HG03159 (cell line): ENCODE results near the gene ATP1A4.

Source experiments
- ATAC-seq: cut with Tn5 transposase; IDR thresholded peaks from one replicate; pipeline ENCODE4 v1.9.1; 2021; ENCODE audit warnings: mild to moderate bottlenecking, moderate library complexity; ENCODE audit not compliant: unreplicated experiment

ATP1A4 gene

DNA sequence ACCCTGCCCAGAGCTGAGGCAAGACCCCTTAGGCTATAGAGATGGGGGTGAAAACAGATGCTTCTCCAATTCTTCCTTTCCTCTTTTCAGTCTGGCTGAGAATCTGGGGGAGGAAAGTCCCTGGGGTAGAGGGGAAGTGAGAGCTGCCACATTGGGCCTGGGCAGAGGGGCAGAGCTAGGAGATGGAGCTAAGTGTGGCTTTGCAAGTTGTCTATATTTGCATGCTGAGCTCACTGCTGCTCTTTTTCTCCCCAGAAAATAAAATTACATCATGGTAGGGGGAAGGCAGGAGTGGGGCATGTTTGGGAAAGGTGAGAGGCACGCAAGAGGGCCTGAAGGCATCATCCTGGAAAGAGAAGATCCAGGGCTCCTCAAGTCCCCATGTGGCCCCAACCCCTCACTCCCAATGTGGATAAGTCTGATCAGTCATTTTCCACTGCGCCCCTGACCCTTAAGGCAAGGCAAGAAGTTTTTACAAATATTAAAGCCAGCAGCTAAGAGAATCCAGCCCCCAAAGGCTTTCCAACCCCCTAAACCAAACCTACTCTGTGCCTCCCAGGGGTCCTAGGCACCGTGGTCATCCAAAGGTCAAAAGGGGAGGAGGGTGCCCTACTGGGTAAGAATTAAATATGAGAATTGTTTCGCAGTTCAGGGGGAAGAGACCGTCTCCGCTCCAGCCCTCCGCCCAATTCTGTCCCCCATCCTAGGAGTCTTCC, 53.3 kb downstream of the ATP1A4 start:
- peak; percentile 60 for ATAC-seq

DNA sequence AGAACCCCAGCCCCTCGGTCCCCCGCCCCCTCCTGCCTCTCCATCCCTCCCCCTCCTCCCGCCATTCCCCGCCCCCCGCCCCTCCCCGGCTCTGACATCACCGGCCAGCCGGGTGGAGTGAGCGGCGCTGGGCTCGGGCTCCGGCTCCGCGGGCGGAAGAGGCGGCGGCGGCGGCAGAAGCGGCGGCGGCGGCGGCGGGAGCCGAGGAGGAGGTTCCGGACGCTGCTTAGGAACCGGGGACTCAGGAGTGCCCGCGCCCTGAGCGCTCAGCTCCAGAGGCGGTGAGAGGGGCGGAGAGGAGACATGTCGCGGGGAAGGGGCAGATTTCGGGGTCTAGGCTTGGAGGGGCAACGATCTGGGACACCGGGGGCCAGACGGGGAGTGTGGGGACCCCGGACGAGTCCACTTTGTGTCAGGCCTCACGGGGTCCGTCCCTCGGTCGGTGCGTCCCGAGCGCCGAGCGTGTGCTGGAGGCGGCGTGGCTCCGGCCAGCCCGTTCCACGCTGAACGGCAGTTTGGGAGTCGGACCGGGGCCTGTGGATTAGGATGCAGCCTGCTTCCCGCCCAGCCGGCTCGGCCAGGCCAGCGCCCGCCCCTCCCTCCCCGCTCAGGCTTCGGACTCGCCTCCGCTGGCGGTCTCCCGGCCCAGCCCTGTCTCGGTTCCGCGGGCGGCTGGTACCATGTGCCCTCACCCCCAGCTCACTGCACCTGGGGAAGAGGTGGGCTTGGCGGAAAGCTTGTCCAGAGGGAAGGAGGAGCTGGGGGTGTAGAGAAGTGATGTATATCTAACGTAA, 54.0 kb downstream of the ATP1A4 start, which contains the start of gene PEA15:
TSS of gene PEA15 (plus strand) at position 143 of the 794 bp plus-strand sequence. CDS start 6,161 bp downstream, outside the sequence.
- peak; percentile 47 for ATAC-seq

GRCh38 chr1:160206036-160206389, 54.6 kb downstream of the ATP1A4 start:
- ATAC-seq, result peak; percentile 38

DNA sequence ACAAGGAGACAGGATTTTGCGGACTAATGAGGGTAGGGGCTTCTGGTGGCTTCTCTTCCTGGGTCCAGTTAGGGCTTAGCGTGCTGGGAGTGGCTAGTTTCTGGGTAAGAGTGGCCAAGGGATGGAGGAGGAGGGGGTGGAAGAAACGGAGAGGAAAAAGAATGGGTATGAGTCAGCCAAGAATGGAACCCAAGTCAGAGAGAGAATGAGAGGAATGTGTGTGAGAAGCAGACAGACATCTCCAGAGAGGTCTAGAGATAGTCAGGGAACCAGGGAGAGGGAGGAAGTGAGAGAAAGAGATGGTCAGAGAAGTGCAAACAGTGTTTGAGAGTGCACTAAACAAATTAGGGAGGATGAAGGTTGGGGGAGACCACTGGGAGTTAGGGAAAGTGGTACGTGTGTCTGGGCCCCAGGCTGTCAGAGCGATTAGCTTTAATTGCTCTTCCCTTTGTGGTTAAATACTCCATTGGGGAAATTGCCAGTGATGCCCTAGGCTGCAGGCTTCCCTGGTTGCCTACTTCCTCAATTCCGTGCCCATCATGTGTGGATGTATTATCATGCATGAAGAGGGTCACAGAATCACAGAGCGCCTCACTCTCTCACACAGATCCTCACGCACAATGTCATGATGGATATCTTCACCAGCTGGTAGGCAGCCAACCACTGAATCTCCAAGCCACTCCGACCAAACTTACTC, 55.2 kb downstream of the ATP1A4 start:
- no peak for ATAC-seq

GRCh38 chr1:160207118-160207650, 55.8 kb downstream of the ATP1A4 start:
- no peak for ATAC-seq

DNA sequence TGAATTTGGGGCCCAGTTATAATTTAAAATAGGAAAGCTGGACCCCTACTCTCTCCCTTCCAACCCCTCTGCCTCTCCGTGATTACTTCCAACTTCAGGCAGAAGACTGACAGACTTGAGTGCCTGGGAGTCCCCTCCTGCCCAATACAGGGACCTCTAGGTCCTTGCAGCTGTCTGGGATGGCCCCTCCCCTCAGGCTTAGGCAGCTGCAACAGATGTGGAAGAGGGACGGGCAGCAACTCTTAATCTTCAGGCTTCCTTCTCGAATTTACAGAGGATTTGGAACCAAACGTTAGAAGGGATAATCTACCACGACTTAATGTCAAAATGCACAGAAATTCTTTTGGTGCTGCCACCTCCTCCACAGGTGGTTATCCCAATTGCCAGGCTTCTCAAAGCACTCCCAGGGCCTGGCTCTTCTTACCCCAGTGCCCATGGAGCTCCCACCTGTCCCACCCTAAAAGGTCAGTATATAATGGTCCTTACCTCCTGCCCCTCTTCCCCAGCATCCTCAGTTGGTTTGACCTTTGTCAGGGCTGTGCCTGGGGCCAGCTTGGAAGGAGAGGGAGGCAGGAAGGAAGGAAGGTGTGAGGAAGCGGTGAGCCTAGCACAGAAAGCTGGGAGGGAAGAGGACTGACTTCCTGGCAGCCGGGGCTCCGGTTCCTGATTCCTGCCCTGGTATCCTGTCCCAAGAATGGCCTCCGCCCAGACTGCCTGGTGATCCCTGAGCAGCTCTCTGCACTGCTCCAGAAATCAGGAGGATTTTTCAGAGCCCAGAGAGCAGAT, 56.6 kb downstream of the ATP1A4 start:
- ATAC-seq, result no peak

DNA sequence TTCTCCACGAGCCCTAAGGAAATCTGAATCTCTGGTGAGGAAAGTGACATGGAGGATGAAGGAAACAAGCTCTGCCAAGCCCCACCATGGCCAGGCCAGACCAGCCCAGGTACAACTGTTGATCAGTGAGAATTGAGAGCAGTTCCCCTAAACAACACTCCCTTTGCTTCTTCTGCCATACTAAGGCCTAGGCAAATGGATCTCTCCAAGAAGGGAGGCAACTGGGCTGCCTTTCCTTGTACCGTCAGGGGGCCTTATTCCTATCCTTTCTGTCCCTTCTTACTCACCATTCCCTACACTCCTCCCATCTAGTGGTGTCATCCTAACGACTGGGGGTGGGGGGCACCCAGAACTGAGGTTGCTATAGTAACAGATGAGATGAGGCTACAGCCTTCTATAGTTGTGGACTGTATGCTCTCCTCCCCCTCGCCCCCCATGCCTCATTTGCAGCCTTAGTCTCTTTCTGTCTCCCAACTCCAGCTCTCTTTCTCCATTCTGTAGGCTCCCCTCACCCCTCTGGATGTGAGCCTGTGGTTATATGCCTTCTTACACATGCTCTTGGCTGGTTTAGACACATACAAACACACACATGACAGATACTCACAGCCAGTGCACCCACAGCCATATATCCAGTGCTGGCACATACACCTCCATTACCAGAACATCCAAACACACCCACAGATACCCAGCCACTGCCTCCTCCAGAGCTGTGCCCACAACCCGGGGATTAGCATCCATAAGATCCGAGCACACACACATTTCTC, 57.3 kb downstream of the ATP1A4 start:
- no peak for ATAC-seq

- no peak for ATAC-seq
Observed at GRCh38 chr1:160209321-160210046, 58.1 kb downstream of the ATP1A4 start.

DNA sequence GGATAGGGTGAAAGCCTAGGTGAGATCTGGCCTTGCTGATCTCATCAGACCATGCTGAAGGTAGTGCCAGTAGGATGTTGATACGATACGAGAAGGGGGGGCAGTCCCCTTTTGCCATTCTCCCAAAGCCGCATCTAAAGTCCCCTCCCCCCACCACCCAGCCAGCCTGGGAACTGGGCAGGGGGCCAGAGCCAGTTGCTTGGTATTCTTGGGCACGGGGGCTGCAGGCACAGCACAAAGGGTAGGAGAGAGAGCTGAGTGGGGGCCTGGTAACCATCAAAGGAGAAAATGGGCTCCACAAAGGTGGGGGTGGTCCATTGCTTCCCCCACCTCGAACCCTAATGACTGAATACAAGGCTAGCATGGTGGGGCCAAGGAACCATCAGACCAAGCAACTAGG, 59.2 kb downstream of the ATP1A4 start:
- no peak for ATAC-seq

DNA sequence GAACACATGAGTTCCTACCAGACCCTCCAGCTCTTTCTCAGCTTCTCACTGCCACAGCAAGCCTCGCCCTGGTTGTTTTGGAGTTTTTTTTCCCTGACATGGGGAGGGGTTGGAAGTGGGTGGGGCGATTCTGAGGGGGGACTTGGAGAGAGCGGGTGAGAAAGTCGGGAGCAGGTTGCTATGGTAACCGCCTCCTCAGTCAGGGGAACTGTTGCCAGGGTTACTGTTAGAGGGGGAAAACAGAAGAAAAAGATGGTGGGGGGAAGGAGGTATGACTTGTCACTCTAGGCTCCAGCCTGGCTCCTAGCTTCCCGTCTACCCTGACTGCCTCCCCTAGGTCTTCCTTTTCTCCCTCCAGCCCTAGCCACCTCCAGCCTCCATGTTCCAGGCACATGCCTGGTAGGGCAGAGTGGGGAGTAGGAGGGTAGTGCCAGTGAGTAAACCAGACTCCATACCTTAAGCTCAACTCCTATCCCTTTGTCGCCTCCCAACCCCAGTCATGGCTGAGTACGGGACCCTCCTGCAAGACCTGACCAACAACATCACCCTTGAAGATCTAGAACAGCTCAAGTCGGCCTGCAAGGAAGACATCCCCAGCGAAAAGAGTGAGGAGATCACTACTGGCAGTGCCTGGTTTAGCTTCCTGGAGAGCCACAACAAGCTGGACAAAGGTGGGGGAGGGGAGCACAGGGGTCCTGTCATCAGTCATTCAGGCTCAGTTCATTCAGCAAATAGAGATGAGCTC, 59.8 kb downstream of the ATP1A4 start:
- ATAC-seq, result no peak

DNA sequence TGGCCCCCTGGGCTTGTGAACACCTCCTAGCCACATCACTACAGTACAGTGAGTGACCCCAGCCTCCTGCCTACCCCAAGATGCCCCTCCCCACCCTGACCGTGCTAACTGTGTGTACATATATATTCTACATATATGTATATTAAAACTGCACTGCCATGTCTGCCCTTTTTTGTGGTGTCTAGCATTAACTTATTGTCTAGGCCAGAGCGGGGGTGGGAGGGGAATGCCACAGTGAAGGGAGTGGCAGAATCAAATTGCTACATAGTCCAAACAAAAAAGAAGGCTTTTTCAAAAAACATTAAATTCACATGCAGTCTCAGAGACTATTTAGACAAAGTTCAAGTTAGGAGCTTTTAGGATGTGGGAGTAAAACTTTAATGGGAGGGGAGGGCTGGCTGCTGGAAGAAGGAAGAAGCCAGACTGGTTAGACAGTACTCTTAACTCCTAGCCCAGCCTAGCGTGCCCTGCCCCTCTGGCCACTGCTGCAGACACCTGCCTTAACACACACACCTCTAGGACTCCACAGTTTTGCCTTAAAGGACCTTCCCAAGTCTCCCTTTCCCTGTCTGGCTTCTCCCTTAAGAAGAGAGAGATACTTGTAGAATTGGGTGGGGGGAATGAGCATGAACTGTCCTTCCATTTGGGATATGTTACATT, 63.2 kb downstream of the ATP1A4 start:
- ATAC-seq, result no peak

GRCh38 chr1:160216301-160216700, 64.9 kb downstream of the ATP1A4 start:
- no peak for ATAC-seq

- ATAC-seq, result no peak
Observed at GRCh38 chr1:160217481-160218051, 66.2 kb downstream of the ATP1A4 start.

DNA sequence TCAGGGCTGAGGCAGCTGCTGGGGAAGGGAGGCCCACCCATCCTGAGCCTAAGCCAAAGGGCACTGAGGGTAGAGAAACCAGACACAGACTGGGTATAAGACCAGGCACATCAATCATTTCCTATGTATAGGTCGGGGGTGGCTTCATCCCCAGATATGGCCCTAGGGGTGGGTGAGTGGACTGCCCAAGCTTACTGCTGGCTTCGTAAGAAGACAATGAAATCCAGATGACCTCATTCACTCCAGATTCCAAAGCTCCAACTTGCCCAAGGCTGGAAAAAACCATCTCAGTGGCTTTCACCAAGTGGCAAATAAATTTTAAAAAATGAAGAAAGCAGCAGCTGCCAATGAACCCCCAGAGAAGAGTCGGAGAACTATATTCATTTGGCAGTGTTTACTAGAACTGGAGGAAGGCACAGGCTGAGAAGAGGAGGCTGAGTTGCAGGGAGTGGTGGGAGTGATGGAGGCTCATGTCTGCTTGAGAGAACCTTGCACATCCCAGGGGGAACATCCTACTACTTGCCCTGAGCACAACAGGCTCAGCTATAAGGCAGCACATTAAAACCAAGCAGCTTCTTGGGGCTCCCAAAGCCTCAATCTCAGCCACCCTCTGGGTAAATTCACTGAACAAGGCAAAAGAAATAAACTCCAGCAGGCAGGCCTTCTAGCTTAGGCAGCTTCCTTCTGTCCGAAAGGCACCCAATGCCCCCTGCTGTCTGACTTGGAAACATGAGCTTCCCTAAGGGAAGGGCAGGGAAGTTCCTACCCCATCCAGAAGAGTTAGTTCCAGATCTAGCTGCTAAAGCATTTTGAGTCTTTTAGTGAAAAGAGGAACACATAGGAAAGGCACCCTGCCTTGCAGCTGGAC, 67.9 kb downstream of the ATP1A4 start:
- no peak for ATAC-seq

DNA sequence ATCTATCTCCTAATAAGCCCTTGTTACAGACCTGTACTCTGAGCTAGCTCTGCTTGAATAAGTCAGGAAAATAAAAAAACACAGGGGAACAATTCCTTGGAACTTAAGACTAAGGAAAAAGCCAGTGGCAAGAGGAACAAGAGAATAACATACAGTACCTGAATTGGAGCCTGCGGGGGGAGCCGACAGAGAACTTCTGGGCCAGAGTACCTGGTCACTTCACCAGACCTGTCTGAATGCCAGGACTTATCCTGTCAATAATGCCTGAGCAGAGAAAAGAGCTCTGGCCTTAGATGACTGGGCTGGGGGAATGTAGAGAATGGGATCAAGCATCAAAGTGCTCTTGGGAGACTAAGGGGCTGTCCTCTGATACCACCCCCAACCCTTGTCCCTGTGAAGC, 68.9 kb downstream of the ATP1A4 start:
- ATAC-seq, result no peak

GRCh38 chr1:160221089-160221488, 69.7 kb downstream of the ATP1A4 start:
- ATAC-seq, result no peak

DNA sequence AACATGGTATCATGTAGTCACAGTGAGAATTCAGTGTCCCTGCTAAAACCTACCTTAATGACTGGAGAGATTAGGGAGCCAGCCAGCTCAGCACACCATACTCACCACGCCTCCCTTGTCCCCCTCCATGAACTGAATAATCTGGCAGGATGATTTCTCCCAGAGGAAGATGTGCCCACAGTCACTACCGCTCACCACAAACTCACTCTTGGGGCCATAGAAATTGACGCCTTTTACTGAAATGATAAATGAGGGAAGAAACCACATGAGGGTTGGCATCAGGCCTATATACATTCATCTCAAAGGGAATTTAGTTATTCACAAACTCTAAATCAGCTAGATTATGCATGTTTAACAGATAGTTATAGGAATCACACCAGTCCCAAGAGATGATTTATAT, 71.1 kb downstream of the ATP1A4 start:
- no peak for ATAC-seq
